Measurements from ENCODE around the gene PLXNA2. TPM values are rescaled to one million over a fixed set of nuclear protein-coding genes. Genes with fewer than 3 reads are reported as not detected.

The PLXNA2 gene
- polyA plus RNA-seq, 4 donors, result 10.7 to 17.8 (median 12.8) TPM

GRCh38 chr1:208052135-208052534 lies 192.0 kb downstream of the PLXNA2 start:
- H3K27me3 ChIP-seq (ENCODE audit: control insufficient read depth in 3 of 3, insufficient read depth in 3 of 3, low read length in 3 of 3), result peaks cover 0 to 68% (median 0%) of the 10 kb centered on the region in 3 donors
- no peak overlapping the region for H3K27ac ChIP-seq (ENCODE audit: low read depth in 1 of 3, low read length in 2 of 3)
- DNase-seq, result no peak
- peaks cover 0 to 7% (median 0%) of the 10 kb centered on the region in 3 donors for H3K4me1 ChIP-seq (ENCODE audit: control insufficient read depth in 3 of 3, insufficient read depth in 2 of 3, low read depth in 1 of 3, low read length in 2 of 3)
- H3K4me3 ChIP-seq (ENCODE audit: low read depth in 1 of 3, low read length in 3 of 3), result no peak overlapping the region
- 79 to 91% (median 84%) methylated on average over 8 of the region's 8 CpGs for WGBS, 3 donors
- peaks cover 0 to 31% (median 9%) of the 10 kb centered on the region in 3 donors for H3K36me3 ChIP-seq (ENCODE audit: control insufficient read depth in 3 of 3, insufficient read depth in 2 of 3, low read depth in 1 of 3, low read length in 3 of 3)
- FAIRE-seq, result no peak
- no peaks in the 10 kb centered on the region for H3K9me3 ChIP-seq (ENCODE audit: control insufficient read depth in 2 of 2, insufficient read depth in 1 of 2, low read depth in 1 of 2, low read length in 1 of 2)

DNA sequence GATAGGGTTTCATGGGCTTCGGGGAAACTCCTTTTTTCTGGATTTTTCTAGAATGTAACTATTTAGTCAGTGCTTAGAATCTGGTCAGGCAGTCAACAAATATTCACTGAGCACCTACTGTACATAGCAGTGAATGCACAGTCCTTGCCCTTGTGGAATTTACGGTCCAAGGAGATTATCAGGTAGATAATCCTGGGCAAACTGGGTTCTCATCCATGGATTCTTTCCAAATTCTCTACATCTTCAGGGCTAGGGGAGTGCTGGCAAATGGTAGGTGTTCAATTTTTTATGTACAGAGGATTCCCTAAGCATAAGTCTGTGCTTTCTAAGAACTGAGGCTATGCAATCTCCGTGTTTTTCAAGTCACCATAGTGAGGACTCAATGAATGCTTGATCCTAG lies 192.5 kb downstream of the PLXNA2 start:
- no peak overlapping the region for H3K27ac ChIP-seq (ENCODE audit: low read depth in 1 of 3, low read length in 2 of 3)
- H3K4me1 ChIP-seq (ENCODE audit: control insufficient read depth in 3 of 3, insufficient read depth in 2 of 3, low read depth in 1 of 3, low read length in 2 of 3), result peaks cover 0 to 7% (median 0%) of the 10 kb centered on the region in 3 donors
- DNase-seq (no peak), FAIRE-seq (no peak)
- WGBS, 3 donors, result 81 to 87% (median 85%) methylated on average over 3 of the region's 3 CpGs
- peaks cover 0 to 64% (median 0%) of the 10 kb centered on the region in 3 donors for H3K27me3 ChIP-seq (ENCODE audit: control insufficient read depth in 3 of 3, insufficient read depth in 3 of 3, low read length in 3 of 3)
- peaks cover 0 to 30% (median 9%) of the 10 kb centered on the region in 3 donors for H3K36me3 ChIP-seq (ENCODE audit: control insufficient read depth in 3 of 3, insufficient read depth in 2 of 3, low read depth in 1 of 3, low read length in 3 of 3)
- H3K4me3 ChIP-seq (ENCODE audit: low read depth in 1 of 3, low read length in 3 of 3), result no peak overlapping the region
- no peaks in the 10 kb centered on the region for H3K9me3 ChIP-seq (ENCODE audit: control insufficient read depth in 2 of 2, insufficient read depth in 1 of 2, low read depth in 1 of 2, low read length in 1 of 2)

DNA sequence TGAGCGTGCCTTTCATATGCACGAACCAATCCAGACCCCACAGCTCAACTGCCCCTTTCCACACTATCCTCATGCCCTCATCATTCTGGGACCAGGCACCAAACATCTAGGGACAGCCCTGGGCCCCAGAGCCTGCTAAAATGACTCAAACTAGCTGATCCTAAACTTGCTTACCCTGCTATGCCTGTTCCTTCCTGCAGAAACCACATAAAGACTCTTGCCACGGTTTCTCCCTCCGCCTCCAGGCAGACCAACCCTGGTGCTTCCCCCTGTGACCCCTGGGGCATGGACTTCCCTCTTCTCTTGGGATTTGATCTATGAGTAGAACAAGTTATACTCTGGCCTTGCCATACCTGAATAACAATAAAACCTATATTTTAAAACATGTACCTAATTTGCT lies 195.3 kb downstream of the PLXNA2 start:
- H3K27ac ChIP-seq (ENCODE audit: low read depth in 1 of 3, low read length in 2 of 3), result no peak overlapping the region

DNA sequence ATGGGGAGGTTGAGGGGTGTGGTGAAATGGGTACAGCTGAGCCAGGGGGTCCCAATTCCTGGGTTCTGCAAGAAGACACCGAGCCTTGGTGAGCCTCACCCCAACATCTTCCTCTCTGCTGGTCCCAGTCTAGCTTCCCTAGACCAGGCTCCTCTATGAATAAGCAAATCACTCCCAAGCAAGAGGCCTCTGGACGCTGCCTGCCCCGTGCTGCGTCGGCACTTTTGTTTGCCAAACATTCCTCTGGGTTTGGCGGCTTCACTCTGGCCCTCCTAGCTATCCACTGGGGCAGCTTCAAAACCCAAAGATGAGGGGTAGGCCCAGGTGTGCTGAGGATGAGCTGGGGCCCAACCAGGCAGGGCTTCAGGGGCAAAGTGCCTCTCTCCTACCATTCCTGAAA lies 196.2 kb downstream of the PLXNA2 start:
- no peaks in the 10 kb centered on the region for H3K9me3 ChIP-seq (ENCODE audit: control insufficient read depth in 2 of 2, insufficient read depth in 1 of 2, low read depth in 1 of 2, low read length in 1 of 2)
- H3K36me3 ChIP-seq (ENCODE audit: control insufficient read depth in 3 of 3, insufficient read depth in 2 of 3, low read depth in 1 of 3, low read length in 3 of 3), result peaks cover 0 to 45% (median 6%) of the 10 kb centered on the region in 3 donors
- H3K27ac ChIP-seq (ENCODE audit: low read depth in 1 of 3, low read length in 2 of 3), result peak overlapping the region in 2 of 3 donors; percentile 59 to 84
- 58 to 86% (median 58%) methylated on average over 6 of the region's 6 CpGs for WGBS, 3 donors
- H3K4me3 ChIP-seq (ENCODE audit: low read depth in 1 of 3, low read length in 3 of 3), result no peak overlapping the region
- H3K27me3 ChIP-seq (ENCODE audit: control insufficient read depth in 3 of 3, insufficient read depth in 3 of 3, low read length in 3 of 3), result peaks cover 0 to 40% (median 0%) of the 10 kb centered on the region in 3 donors
- DNase-seq (no peak), FAIRE-seq (no peak)
- H3K4me1 ChIP-seq (ENCODE audit: control insufficient read depth in 3 of 3, insufficient read depth in 2 of 3, low read depth in 1 of 3, low read length in 2 of 3), result peaks cover 2 to 7% (median 4%) of the 10 kb centered on the region in 3 donors

More for the DNA sequence above, 195.3 kb downstream of the PLXNA2 start:
- Histone ChIP-seq H3K27me3 (ENCODE audit: control insufficient read depth in 3 of 3, insufficient read depth in 3 of 3, low read length in 3 of 3) (peaks cover 0 to 43% (median 0%) of the 10 kb centered on the region in 3 donors), H3K36me3 (ENCODE audit: control insufficient read depth in 3 of 3, insufficient read depth in 2 of 3, low read depth in 1 of 3, low read length in 3 of 3) (peaks cover 0 to 38% (median 5%) of the 10 kb centered on the region in 3 donors), H3K4me1 (ENCODE audit: control insufficient read depth in 3 of 3, insufficient read depth in 2 of 3, low read depth in 1 of 3, low read length in 2 of 3) (peaks cover 2 to 7% (median 4%) of the 10 kb centered on the region in 3 donors), H3K4me3 (ENCODE audit: low read depth in 1 of 3, low read length in 3 of 3) (no peak overlapping the region), H3K9me3 (ENCODE audit: control insufficient read depth in 2 of 2, insufficient read depth in 1 of 2, low read depth in 1 of 2, low read length in 1 of 2) (no peaks in the 10 kb centered on the region)
- no peak for DNase-seq
- no peak for FAIRE-seq
- 74 to 84% (median 81%) methylated on average over 4 of the region's 4 CpGs for WGBS, 3 donors

- WGBS, 3 donors, result 56 to 81% (median 79%) methylated on average over 6 of the region's 6 CpGs
- Histone ChIP-seq H3K9me3 (ENCODE audit: control insufficient read depth in 2 of 2, insufficient read depth in 1 of 2, low read depth in 1 of 2, low read length in 1 of 2) (no peaks in the 10 kb centered on the region), H3K4me1 (ENCODE audit: control insufficient read depth in 3 of 3, insufficient read depth in 2 of 3, low read depth in 1 of 3, low read length in 2 of 3) (peaks cover 2 to 7% (median 4%) of the 10 kb centered on the region in 3 donors), H3K27me3 (ENCODE audit: control insufficient read depth in 3 of 3, insufficient read depth in 3 of 3, low read length in 3 of 3) (peaks cover 0 to 36% (median 0%) of the 10 kb centered on the region in 3 donors), H3K36me3 (ENCODE audit: control insufficient read depth in 3 of 3, insufficient read depth in 2 of 3, low read depth in 1 of 3, low read length in 3 of 3) (peaks cover 0 to 46% (median 8%) of the 10 kb centered on the region in 3 donors), H3K4me3 (ENCODE audit: low read depth in 1 of 3, low read length in 3 of 3) (no peak overlapping the region), H3K27ac (ENCODE audit: low read depth in 1 of 3, low read length in 2 of 3) (peak overlapping the region in 2 of 3 donors; percentile 59 to 84)
- FAIRE-seq (no peak), DNase-seq (peak in 1 of 2 donors; percentile 33)
These were observed 196.7 kb downstream of the PLXNA2 start for GRCh38 chr1:208047476-208047934.

GRCh38 chr1:208045463-208046260 lies 198.5 kb downstream of the PLXNA2 start:
- 27 to 57% (median 36%) methylated on average over 16 of the region's 16 CpGs for WGBS, 3 donors
- FAIRE-seq (no peak), DNase-seq (peak in 1 of 2 donors; percentile 87)
- Histone ChIP-seq H3K4me1 (ENCODE audit: control insufficient read depth in 3 of 3, insufficient read depth in 2 of 3, low read depth in 1 of 3, low read length in 2 of 3) (peaks cover 2 to 7% (median 4%) of the 10 kb centered on the region in 3 donors), H3K4me3 (ENCODE audit: low read depth in 1 of 3, low read length in 3 of 3) (no peak overlapping the region), H3K27me3 (ENCODE audit: control insufficient read depth in 3 of 3, insufficient read depth in 3 of 3, low read length in 3 of 3) (peaks cover 0 to 25% (median 0%) of the 10 kb centered on the region in 3 donors), H3K36me3 (ENCODE audit: control insufficient read depth in 3 of 3, insufficient read depth in 2 of 3, low read depth in 1 of 3, low read length in 3 of 3) (peaks cover 0 to 59% (median 12%) of the 10 kb centered on the region in 3 donors), H3K9me3 (ENCODE audit: control insufficient read depth in 2 of 2, insufficient read depth in 1 of 2, low read depth in 1 of 2, low read length in 1 of 2) (no peaks in the 10 kb centered on the region), H3K27ac (ENCODE audit: low read depth in 1 of 3, low read length in 2 of 3) (peak overlapping the region in 2 of 3 donors; percentile 14 to 46)

DNA sequence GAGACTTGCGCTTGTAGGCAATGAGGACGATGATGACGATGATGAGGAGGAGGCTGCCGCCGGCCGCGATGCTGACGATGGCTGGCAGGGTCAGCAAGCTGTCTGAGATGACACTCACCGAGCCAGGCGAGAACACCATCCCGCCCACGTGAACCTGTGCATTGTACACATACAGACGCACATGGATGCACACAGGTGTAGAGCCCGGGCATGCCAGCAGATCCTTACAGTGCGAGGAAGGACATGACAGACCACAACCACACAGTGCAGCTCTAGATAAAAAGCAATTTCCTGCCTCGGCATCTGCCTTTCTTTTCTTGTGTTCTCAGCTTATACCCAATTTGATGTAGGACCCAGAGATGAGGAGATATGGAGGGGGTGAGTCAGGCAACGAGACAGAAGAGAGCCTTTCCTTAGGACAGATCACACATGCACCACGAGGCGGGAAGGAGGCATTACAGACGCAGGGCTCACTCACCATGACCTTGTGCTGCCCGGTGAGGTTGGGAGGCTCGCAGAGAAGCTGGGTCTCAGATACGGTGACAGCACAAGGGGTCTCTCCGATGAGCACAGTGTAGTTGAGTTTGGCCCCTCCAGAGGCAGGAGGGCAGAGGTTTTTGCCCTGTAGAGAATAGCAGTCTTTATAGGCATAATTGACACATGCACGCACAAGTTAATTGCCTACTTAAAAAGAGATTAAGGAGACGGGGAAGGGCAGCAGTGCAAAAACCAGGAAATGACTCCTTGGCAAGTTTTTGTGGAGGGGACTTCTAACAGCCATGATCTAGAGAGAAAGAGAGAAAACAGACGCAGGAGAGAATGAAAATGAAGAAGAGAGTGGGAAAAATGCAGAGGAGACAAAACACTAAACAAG lies 199.4 kb downstream of the PLXNA2 start:
- no peak overlapping the region for H3K4me3 ChIP-seq (ENCODE audit: low read depth in 1 of 3, low read length in 3 of 3)
- DNase-seq, result peak in 1 of 2 donors; percentile 30
- no peaks in the 10 kb centered on the region for H3K9me3 ChIP-seq (ENCODE audit: control insufficient read depth in 2 of 2, insufficient read depth in 1 of 2, low read depth in 1 of 2, low read length in 1 of 2)
- peaks cover 0 to 62% (median 12%) of the 10 kb centered on the region in 3 donors for H3K36me3 ChIP-seq (ENCODE audit: control insufficient read depth in 3 of 3, insufficient read depth in 2 of 3, low read depth in 1 of 3, low read length in 3 of 3)
- peak overlapping the region in 1 of 3 donors; percentile 32 for H3K27ac ChIP-seq (ENCODE audit: low read depth in 1 of 3, low read length in 2 of 3)
- no peak for FAIRE-seq
- whole genome bisulfite sequencing, 3 donors, result 66 to 72% (median 68%) methylated on average over 27 of the region's 27 CpGs
- peaks cover 0 to 28% (median 0%) of the 10 kb centered on the region in 3 donors for H3K27me3 ChIP-seq (ENCODE audit: control insufficient read depth in 3 of 3, insufficient read depth in 3 of 3, low read length in 3 of 3)
- peaks cover 2 to 7% (median 4%) of the 10 kb centered on the region in 3 donors for H3K4me1 ChIP-seq (ENCODE audit: control insufficient read depth in 3 of 3, insufficient read depth in 2 of 3, low read depth in 1 of 3, low read length in 2 of 3)

GRCh38 chr1:208043691-208044181 lies 200.4 kb downstream of the PLXNA2 start:
- no peak overlapping the region for H3K4me3 ChIP-seq (ENCODE audit: low read depth in 1 of 3, low read length in 3 of 3)
- peaks cover 0 to 27% (median 0%) of the 10 kb centered on the region in 3 donors for H3K27me3 ChIP-seq (ENCODE audit: control insufficient read depth in 3 of 3, insufficient read depth in 3 of 3, low read length in 3 of 3)
- peaks cover 2 to 7% (median 4%) of the 10 kb centered on the region in 3 donors for H3K4me1 ChIP-seq (ENCODE audit: control insufficient read depth in 3 of 3, insufficient read depth in 2 of 3, low read depth in 1 of 3, low read length in 2 of 3)
- FAIRE-seq (no peak), DNase-seq (no peak)
- H3K36me3 ChIP-seq (ENCODE audit: control insufficient read depth in 3 of 3, insufficient read depth in 2 of 3, low read depth in 1 of 3, low read length in 3 of 3), result peaks cover 0 to 68% (median 17%) of the 10 kb centered on the region in 3 donors
- no peak overlapping the region for H3K27ac ChIP-seq (ENCODE audit: low read depth in 1 of 3, low read length in 2 of 3)
- 79 to 85% (median 80%) methylated on average over 10 of the region's 10 CpGs for WGBS, 3 donors
- no peaks in the 10 kb centered on the region for H3K9me3 ChIP-seq (ENCODE audit: control insufficient read depth in 2 of 2, insufficient read depth in 1 of 2, low read depth in 1 of 2, low read length in 1 of 2)
